Sigmoid colon (tissue), 7 donors: ENCODE measurements around the gene CYTH1. TPM values are rescaled to one million over a fixed set of nuclear protein-coding genes. Genes with fewer than 3 reads are reported as not detected.
A peak's percentile ranks its signal among the peaks of the same experiment; 100 is the strongest.

Experiments used
- DNase-seq: peaks from one replicate; pipeline ENCODE4 v3.0.0-alpha.2; 2019
- H3K27ac ChIP-seq, 4 donors: fragments of 200-600 bp; sonication (generic); one replicate each; pipeline ENCODE4 v1.5.1; 2016 to 2019; ENCODE audit warnings: mild to moderate bottlenecking in 1 of 4
- H3K27me3 ChIP-seq, 3 donors: fragments of 200-600 bp; sonication (generic); one replicate each; pipeline ENCODE4 v1.5.1; 2019; ENCODE audit warnings: mild to moderate bottlenecking in 1 of 3
- H3K36me3 ChIP-seq, 4 donors: fragments of 200-600 bp; sonication (generic); one replicate each; pipeline ENCODE4 v1.5.1; 2016 to 2019
- H3K4me1 ChIP-seq, 4 donors: fragments of 200-600 bp; sonication (generic); one replicate each; pipeline ENCODE4 v1.5.1; 2017 to 2019
- H3K4me3 ChIP-seq, 4 donors: fragments of 200-600 bp; sonication (generic); one replicate each; pipeline ENCODE4 v1.5.1; 2017 to 2019; ENCODE audit warnings: mild to moderate bottlenecking in 2 of 4, moderate library complexity in 1 of 4
- H3K9me3 ChIP-seq, 4 donors: fragments of 200-600 bp in 3 of 4; sonication (generic) in 3 of 4; one replicate each; pipeline versions ENCODE4 v1.5.1 to v1.6.1; 2013 to 2019
- CTCF ChIP-seq, 4 experiments: fragments of 450-650 bp in 3 of 4; fragments of 200-600 bp in 1 of 4; IDR thresholded peaks; one replicate each; pipeline ENCODE4 v1.5.1; 2016 to 2019; ENCODE audit warnings: antibody characterized with exemption in 4 of 4, mild to moderate bottlenecking in 3 of 4, moderate library complexity in 2 of 4
- EP300 ChIP-seq, 4 donors: sonication (generic); formaldehyde crosslinking; IDR thresholded peaks; one replicate each; pipeline ENCODE4 v1.6.1; 2017; ENCODE audit warnings: antibody characterized with exemption in 4 of 4
- POLR2A ChIP-seq, 2 donors: fragments of 450-650 bp; IDR thresholded peaks; one replicate each; pipeline ENCODE4 v1.6.1; 2016; ENCODE audit warnings: antibody characterized with exemption in 2 of 2, mild to moderate bottlenecking in 2 of 2, moderate library complexity in 2 of 2
- POLR2AphosphoS5 ChIP-seq, 4 donors: sonication (generic); formaldehyde crosslinking; IDR thresholded peaks; one replicate each; pipeline ENCODE4 v1.6.1; 2017; ENCODE audit warnings: antibody characterized with exemption in 4 of 4
- WGBS, 2 donors: extraction: QIAGEN DNeasy Blood & Tissue Kit; methylation state at CpG; one replicate each; pipeline ENCODE4 v1.1.7; 2013; 5-methylcytosine and 5-hydroxymethylcytosine counted together
- intact Hi-C: fragments of 100-400 bp; cut with DNase I; formaldehyde crosslinking; loops from one replicate; pipeline ENCODE4 v1.15.1; 2023
- polyA plus RNA-seq, 3 donors: library from polyadenylated mRNA; stranded (reverse); fragments of 200-250 nt; gene quantifications; one replicate each; pipeline ENCODE4 v1.2.3, GENCODE V29; 2013
- total RNA-seq, 4 donors: library from RNA; depleted of rRNA; stranded (reverse); fragments of >200 nt; gene quantifications; one replicate each; pipeline ENCODE4 v1.1.0, GENCODE V29; 2016
- donor health status: healthy with polysubstance abuse.
- donor health status: Bipolar disorder and iron deficiency.
- donor health status: healthy.

Gene CYTH1
- total and polyA plus RNA-seq, 7 donors = 26.7 to 83.8 (median 38.5) TPM

GRCh38 chr17:78765821-78766220 is 16.3 kb downstream of the CYTH1 start:
- WGBS, 2 donors = 87 to 88% methylated on average over 3 of the region's 3 CpGs
- H3K27me3 ChIP-seq = no peaks in the 10 kb centered on the region
- H3K9me3 ChIP-seq = no peaks in the 10 kb centered on the region
- intact Hi-C loops = no loop called here
- no peak for DNase-seq
- peaks cover 0 to 13% (median 11%) of the 10 kb centered on the region in 4 donors for H3K4me1 ChIP-seq
- no peak for TF ChIP-seq EP300 (IDR thresholded peaks at IDR 0.05)
- TF ChIP-seq CTCF (IDR thresholded peaks at IDR 0.05) = no peak
- TF ChIP-seq POLR2A (IDR thresholded peaks at IDR 0.05) = no peak
- no peak for TF ChIP-seq POLR2AphosphoS5 (IDR thresholded peaks at IDR 0.05)
- H3K27ac ChIP-seq = no peak overlapping the region
- H3K36me3 ChIP-seq = no peaks in the 10 kb centered on the region
- H3K4me3 ChIP-seq = no peak overlapping the region

- Histone ChIP-seq H3K27me3 (no peaks in the 10 kb centered on the region), H3K9me3 (no peaks in the 10 kb centered on the region), H3K4me1 (peaks cover 0 to 15% (median 12%) of the 10 kb centered on the region in 4 donors), H3K4me3 (no peak overlapping the region), H3K36me3 (no peaks in the 10 kb centered on the region), H3K27ac (no peak overlapping the region)
- 92 to 94% methylated on average over 8 of the region's 8 CpGs for WGBS, 2 donors
- no peak for DNase-seq
- intact Hi-C loops = no loop called here
- TF ChIP-seq POLR2A (IDR thresholded peaks at IDR 0.05) = no peak
- no peak for TF ChIP-seq CTCF (IDR thresholded peaks at IDR 0.05)
- TF ChIP-seq POLR2AphosphoS5 (IDR thresholded peaks at IDR 0.05) = no peak
- no peak for TF ChIP-seq EP300 (IDR thresholded peaks at IDR 0.05)
Observed at GRCh38 chr17:78764871-78765270, 17.2 kb downstream of the CYTH1 start.

GRCh38 chr17:78763561-78763960 is 18.5 kb downstream of the CYTH1 start:
- intact Hi-C loops = no loop called here
- Histone ChIP-seq H3K4me3 (no peak overlapping the region), H3K4me1 (peaks cover 0 to 28% (median 15%) of the 10 kb centered on the region in 4 donors), H3K27ac (no peak overlapping the region), H3K36me3 (no peaks in the 10 kb centered on the region), H3K27me3 (no peaks in the 10 kb centered on the region), H3K9me3 (no peaks in the 10 kb centered on the region)
- DNase-seq = no peak
- WGBS, 2 donors = 96 to 97% methylated on average over 3 of the region's 3 CpGs
- TF ChIP-seq POLR2A (IDR thresholded peaks at IDR 0.05) = no peak
- TF ChIP-seq EP300 (IDR thresholded peaks at IDR 0.05) = no peak
- TF ChIP-seq CTCF (IDR thresholded peaks at IDR 0.05) = no peak
- no peak for TF ChIP-seq POLR2AphosphoS5 (IDR thresholded peaks at IDR 0.05)

GRCh38 chr17:78761789-78762406 is 20.2 kb downstream of the CYTH1 start:
- 57 to 63% methylated on average over 5 of the region's 5 CpGs for WGBS, 2 donors
- intact Hi-C loops = no loop called here
- DNase-seq = no peak
- Histone ChIP-seq H3K27ac (no peak overlapping the region), H3K4me1 (peaks cover 0 to 40% (median 18%) of the 10 kb centered on the region in 4 donors), H3K9me3 (no peaks in the 10 kb centered on the region), H3K36me3 (no peaks in the 10 kb centered on the region), H3K4me3 (no peak overlapping the region), H3K27me3 (no peaks in the 10 kb centered on the region)
- TF ChIP-seq CTCF (IDR thresholded peaks at IDR 0.05) = no peak
- no peak for TF ChIP-seq POLR2A (IDR thresholded peaks at IDR 0.05)
- no peak for TF ChIP-seq POLR2AphosphoS5 (IDR thresholded peaks at IDR 0.05)
- TF ChIP-seq EP300 (IDR thresholded peaks at IDR 0.05) = no peak

GRCh38 chr17:78759969-78760352 is 22.1 kb downstream of the CYTH1 start:
- intact Hi-C loops = no loop called here
- no peak for DNase-seq
- peak overlapping the region in 2 of 4 donors; percentile 29 to 30 for H3K27ac ChIP-seq
- 56 to 89% methylated on average over 5 of the region's 5 CpGs for WGBS, 2 donors
- peaks cover 0 to 32% (median 13%) of the 10 kb centered on the region in 4 donors for H3K4me1 ChIP-seq
- H3K4me3 ChIP-seq = no peak overlapping the region
- H3K36me3 ChIP-seq = no peaks in the 10 kb centered on the region
- TF ChIP-seq EP300 (IDR thresholded peaks at IDR 0.05) (no peak), POLR2AphosphoS5 (IDR thresholded peaks at IDR 0.05) (no peak), CTCF (IDR thresholded peaks at IDR 0.05) (no peak), POLR2A (IDR thresholded peaks at IDR 0.05) (no peak)
- no peaks in the 10 kb centered on the region for H3K9me3 ChIP-seq
- no peaks in the 10 kb centered on the region for H3K27me3 ChIP-seq
